ENCODE results near the gene STKLD1. TPM values are rescaled to one million over a fixed set of nuclear protein-coding genes. Genes with fewer than 3 reads are reported as not detected.
A peak's percentile ranks its signal among the peaks of the same experiment; 100 is the strongest.

The STKLD1 gene
- total and polyA plus RNA-seq, 9 of the 15 experiments (the other 6 are each of a cell fraction or from before 2014, with no cell fraction given), result 0.10 to 0.65 (median 0.33) TPM; not detected in 2

- TF ChIP-seq MEIS2 (IDR thresholded peaks at IDR 0.05; ENCODE audit: partially characterized antibody) (no peak), RCOR1 (IDR thresholded peaks at IDR 0.05; ENCODE audit: borderline replicate concordance in 1 of 2, low read depth in 2 of 2, low read length in 2 of 2) (peak; percentile 46 to 63; a peak in 3 of 4 replicates), ZBTB43 (CRISPR knock-in tag; IDR thresholded peaks at IDR 0.05) (0 out of 2 replicates have a peak, but pooled peaks have one; percentile 53), PTRF (tag; IDR thresholded peaks at IDR 0.05) (no peak), L3MBTL2 (IDR thresholded peaks at IDR 0.05) (peak; percentile 97), MAZ (CRISPR knock-in tag; conservative IDR thresholded peaks at IDR 0.05 in 1 of 2, IDR thresholded peaks at IDR 0.05 in 1 of 2) (peak; percentile 98 to 99), GTF2B (IDR thresholded peaks at IDR 0.05; ENCODE audit: extremely low read depth, insufficient read length) (no peak), MIER1 (IDR thresholded peaks at IDR 0.05; ENCODE audit: low read depth) (peak; percentile 52; the same call in 1 of the 2 replicates), KDM2B (CRISPR knock-in tag; IDR thresholded peaks at IDR 0.05) (no peak), MTA2 (IDR thresholded peaks at IDR 0.05; ENCODE audit: low read depth) (no peak), MEF2D (tag; conservative IDR thresholded peaks at IDR 0.05; ENCODE audit: low read depth) (no peak), ZBTB9 (CRISPR knock-in tag; IDR thresholded peaks at IDR 0.05) (peak; percentile 96), HSF4 (CRISPR knock-in tag; IDR thresholded peaks at IDR 0.05; ENCODE audit: borderline replicate concordance) (no peak), RERE (CRISPR knock-in tag; IDR thresholded peaks at IDR 0.05; ENCODE audit: borderline replicate concordance) (no peak), CBX2 (IDR thresholded peaks at IDR 0.05; ENCODE audit: insufficient read depth, low read length, poor library complexity, severe bottlenecking) (no peak), KAT7 (CRISPR knock-in tag; IDR thresholded peaks at IDR 0.05; ENCODE audit: borderline replicate concordance) (peak; percentile 94; the same call in 1 of the 2 replicates), NR2C2 (CRISPR knock-in tag; IDR thresholded peaks at IDR 0.05) (peak; percentile 60; the same call in 1 of the 2 replicates), NR2C2 (tag; IDR thresholded peaks at IDR 0.05) (peak; percentile 69; the same call in 1 of the 2 replicates)
Measured at GRCh38 chr9:133335924-133336811, 40.0 kb upstream of the STKLD1 start, which contains the start of gene SURF6 (continued).

Measured in K562 (cell line).